ENCODE measurements around the gene CAND1.

GRCh38 chr12:67239061-67239460 lies 30.1 kb upstream of the CAND1 start:
- no peak for TF ChIP-seq CTCF (IDR thresholded peaks at IDR 0.05 in 2 of 3, conservative IDR thresholded peaks at IDR 0.05 in 1 of 3; ENCODE audit: borderline replicate concordance in 1 of 3, insufficient read depth in 1 of 3, low read depth in 2 of 3, low read length in 2 of 3)
- TF ChIP-seq CBX3 (IDR thresholded peaks at IDR 0.05; ENCODE audit: low read depth) = no peak
- TF ChIP-seq MAX (IDR thresholded peaks at IDR 0.05) = no peak
- TF ChIP-seq SP1 (IDR thresholded peaks at IDR 0.05; ENCODE audit: low read depth) = no peak
- TF ChIP-seq ZNF274 (IDR thresholded peaks at IDR 0.05; ENCODE audit: low read depth, low read length) = no peak
- no peak for TF ChIP-seq POLR2A (IDR thresholded peaks at IDR 0.05; ENCODE audit: borderline replicate concordance, extremely low read depth, insufficient read depth, insufficient read length)
- no peak for TF ChIP-seq REST (IDR thresholded peaks at IDR 0.05; ENCODE audit: low read depth)
- TF ChIP-seq EZH2 (IDR thresholded peaks at IDR 0.05) = no peak
- TF ChIP-seq ZBTB33 (IDR thresholded peaks at IDR 0.05; ENCODE audit: extremely low read depth, insufficient replicate concordance, low read length) = no peak
- TF ChIP-seq RAD21 (IDR thresholded peaks at IDR 0.05; ENCODE audit: low read depth) = no peak
